GM18517 (cell line): ENCODE results near the gene KIF12.
"Not testable (repeated sequence)": the region's sequence is repeated elsewhere in the genome, so short reads cannot be mapped to it uniquely, and the experiment has no call there.

Experiments
- ATAC-seq: cut with Tn5 transposase; IDR thresholded peaks from one replicate; pipeline ENCODE4 v1.9.1; 2021; ENCODE audit warnings: mild to moderate bottlenecking, moderate library complexity; ENCODE audit not compliant: unreplicated experiment

The KIF12 gene

GRCh38 chr9:114049441-114050225 is 49.5 kb downstream of the KIF12 start:
- ATAC-seq: no peak

DNA sequence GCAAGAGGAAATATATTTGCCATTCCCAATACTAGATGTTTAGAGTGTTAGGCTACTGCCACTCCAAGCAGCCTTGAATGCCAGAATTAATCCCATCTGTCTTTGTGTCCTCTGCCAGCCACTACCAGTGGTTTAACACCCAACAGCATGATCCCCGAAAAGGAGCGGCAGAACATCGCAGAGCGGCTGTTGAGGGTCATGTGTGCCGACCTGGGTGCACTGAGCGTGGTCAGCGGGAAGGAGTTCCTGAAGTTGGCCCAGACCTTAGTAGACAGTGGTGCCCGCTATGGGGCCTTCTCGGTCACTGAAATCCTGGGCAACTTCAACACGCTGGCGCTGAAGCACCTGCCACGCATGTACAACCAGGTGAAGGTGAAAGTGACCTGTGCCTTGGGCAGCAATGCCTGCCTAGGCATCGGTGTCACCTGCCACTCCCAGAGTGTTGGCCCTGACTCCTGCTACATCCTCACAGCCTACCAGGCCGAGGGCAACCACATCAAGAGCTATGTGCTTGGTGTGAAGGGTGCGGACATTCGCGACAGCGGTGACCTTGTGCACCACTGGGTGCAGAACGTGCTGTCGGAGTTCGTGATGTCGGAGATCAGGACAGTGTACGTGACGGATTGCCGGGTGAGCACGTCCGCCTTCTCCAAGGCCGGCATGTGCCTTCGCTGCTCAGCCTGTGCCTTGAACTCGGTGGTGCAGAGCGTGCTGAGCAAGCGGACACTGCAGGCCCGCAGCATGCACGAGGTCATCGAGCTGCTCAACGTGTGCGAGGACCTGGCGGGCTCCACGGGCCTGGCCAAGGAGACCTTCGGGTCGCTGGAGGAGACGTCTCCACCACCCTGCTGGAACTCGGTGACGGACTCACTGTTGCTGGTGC is 50.3 kb downstream of the KIF12 start:
- no peak for ATAC-seq

DNA sequence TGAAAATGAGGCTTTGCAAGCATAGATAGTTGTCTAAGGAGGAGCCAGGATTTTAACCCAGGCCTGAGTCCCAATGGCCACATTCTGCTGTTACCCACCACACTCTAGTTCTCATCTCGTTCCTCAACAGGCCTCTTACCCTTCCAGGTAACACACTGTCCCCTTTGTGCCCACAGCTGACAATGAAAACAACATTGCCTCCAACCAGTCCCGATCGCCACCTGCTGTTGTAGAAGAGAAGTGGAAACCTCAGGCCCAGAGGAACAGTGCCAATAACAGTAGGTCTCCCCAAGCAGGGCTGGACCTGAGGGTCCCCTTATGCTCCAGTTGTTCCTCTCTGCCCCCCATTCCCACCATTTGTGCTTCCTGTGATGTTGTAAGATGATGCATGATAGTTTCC is 51.4 kb downstream of the KIF12 start:
- ATAC-seq: no peak

- no peak for ATAC-seq
Observed at GRCh38 chr9:114046875-114047274, 52.2 kb downstream of the KIF12 start.

DNA sequence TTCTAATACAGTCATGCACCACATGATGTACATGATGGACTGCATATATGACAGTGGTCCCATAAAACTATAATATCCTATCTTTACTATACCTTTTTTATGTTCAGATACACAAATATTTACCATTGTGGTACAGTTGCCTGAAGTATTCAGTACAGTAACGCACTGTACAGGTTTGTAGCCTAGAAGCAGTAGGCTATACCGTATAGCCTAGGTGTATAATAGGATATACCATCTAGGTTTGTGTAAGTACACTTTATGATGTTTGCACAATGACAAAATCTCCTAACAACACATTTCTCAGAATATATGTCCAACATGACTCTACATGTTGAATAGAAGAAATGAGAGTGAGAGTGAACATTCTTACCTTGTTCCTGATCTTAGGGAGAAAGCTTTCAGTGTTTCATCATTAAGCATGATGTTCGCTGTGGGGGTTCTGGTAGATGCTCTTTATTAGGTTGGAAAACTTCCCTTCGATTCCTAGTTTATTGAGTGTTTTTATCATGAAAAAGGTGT is 52.8 kb downstream of the KIF12 start:
- no peak for ATAC-seq

GRCh38 chr9:114043660-114044059 is 55.4 kb downstream of the KIF12 start:
- ATAC-seq: not testable (repeated sequence)
